Tibial nerve (tissue), 4 donors: ENCODE results near the gene MAVS. TPM values are rescaled to one million over a fixed set of nuclear protein-coding genes. Genes with fewer than 3 reads are reported as not detected.
"Not testable (repeated sequence)": the region's sequence is repeated elsewhere in the genome, so short reads cannot be mapped to it uniquely, and the experiment has no call there.

Experiments
- DNase-seq, 2 donors: peaks; one replicate each; pipeline ENCODE4 v3.0.0-alpha.2; 2019; ENCODE audit warnings: low spot score in 2 of 2
- H3K27ac ChIP-seq, 4 donors: fragments of 200-600 bp; sonication (generic) in 3 of 4; one replicate each; pipeline ENCODE4 v1.5.1; 2017 to 2019; ENCODE audit warnings: mild to moderate bottlenecking in 1 of 4
- H3K27me3 ChIP-seq, 2 donors: fragments of 200-600 bp; sonication (generic) in 1 of 2; one replicate each; pipeline versions ENCODE4 v1.5.1 to v1.6.0; 2017 to 2019
- H3K36me3 ChIP-seq, 3 donors: fragments of 200-600 bp; sonication (generic); one replicate each; pipeline ENCODE4 v1.5.1; 2018 to 2019
- H3K4me1 ChIP-seq, 4 donors: fragments of 200-600 bp; sonication (generic) in 3 of 4; one replicate each; pipeline ENCODE4 v1.5.1; 2017 to 2019
- H3K4me3 ChIP-seq, 4 donors: fragments of 200-600 bp; sonication (generic) in 3 of 4; one replicate each; pipeline ENCODE4 v1.5.1; 2017 to 2019; ENCODE audit warnings: mild to moderate bottlenecking in 1 of 4, moderate library complexity in 1 of 4
- H3K9me3 ChIP-seq, 4 donors: fragments of 200-600 bp; sonication (generic) in 3 of 4; one replicate each; pipeline ENCODE4 v1.5.1; 2017 to 2019
- CTCF ChIP-seq, 5 experiments: fragments of 200-600 bp in 3 of 5; fragments of 450-650 bp in 2 of 5; sonication (generic) in 3 of 5; IDR thresholded peaks; one replicate each; pipeline ENCODE4 v1.5.1; 2016 to 2019; ENCODE audit warnings: antibody characterized with exemption in 5 of 5, mild to moderate bottlenecking in 3 of 5, moderate library complexity in 2 of 5
- EP300 ChIP-seq, 2 donors: sonication (generic); formaldehyde crosslinking; IDR thresholded peaks; one replicate each; pipeline ENCODE4 v1.6.1; 2017; ENCODE audit warnings: antibody characterized with exemption in 2 of 2, mild to moderate bottlenecking in 1 of 2
- POLR2A ChIP-seq, 2 donors: fragments of 450-650 bp; IDR thresholded peaks; one replicate each; pipeline ENCODE4 v1.6.1; 2017; ENCODE audit warnings: antibody characterized with exemption in 2 of 2, mild to moderate bottlenecking in 2 of 2, moderate library complexity in 2 of 2
- WGBS, 2 donors: methylation state at CpG; one replicate each; pipeline ENCODE4 v1.1.5; 2018; 5-methylcytosine and 5-hydroxymethylcytosine counted together
- total RNA-seq, 4 donors: library from RNA; depleted of rRNA; stranded (reverse); fragments of >200 nt; gene quantifications; one replicate each; pipeline ENCODE4 v1.1.0, GENCODE V29; 2016

MAVS gene
- total RNA-seq, 4 donors from 2014 or later, result 34.5 to 49.8 (median 39.3) TPM

- no peaks in the 10 kb centered on the region for H3K36me3 ChIP-seq
- no peak overlapping the region for H3K4me3 ChIP-seq
- DNase-seq, result no peak
- 86 to 88% methylated on average over 7 of the region's 7 CpGs for WGBS, 2 donors
- peak overlapping the region in 1 of 4 donors; percentile 16 for H3K27ac ChIP-seq
- no peak for TF ChIP-seq POLR2A (IDR thresholded peaks at IDR 0.05)
- TF ChIP-seq CTCF (IDR thresholded peaks at IDR 0.05), result no peak
- no peak for TF ChIP-seq EP300 (IDR thresholded peaks at IDR 0.05)
- peaks cover 0 to 13% (median 0%) of the 10 kb centered on the region in 4 donors for H3K4me1 ChIP-seq
- no peaks in the 10 kb centered on the region for H3K27me3 ChIP-seq
- H3K9me3 ChIP-seq, result no peaks in the 10 kb centered on the region
These were observed 4.2 kb upstream of the MAVS start for GRCh38 chr20:3842348-3842930.

DNA sequence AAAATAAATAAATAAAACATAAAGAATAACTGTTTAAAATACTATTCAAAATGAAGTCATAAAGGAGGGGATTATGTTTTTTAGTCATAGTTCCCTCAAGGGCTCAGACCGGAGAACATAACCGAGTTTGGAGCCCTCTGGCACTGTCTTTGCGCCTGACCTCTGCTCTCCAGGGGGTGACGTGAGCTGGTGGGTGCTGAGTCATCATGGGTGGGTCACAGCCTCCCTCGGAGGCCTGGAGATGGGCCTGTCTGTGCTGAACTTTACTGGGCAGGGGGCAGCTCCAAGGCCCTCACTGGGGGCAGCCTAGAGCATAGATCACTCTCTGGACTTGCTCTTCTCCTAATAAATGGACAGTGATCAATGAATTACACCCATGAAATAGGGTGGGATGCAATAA lies 3.1 kb upstream of the MAVS start:
- DNase-seq, result no peak
- WGBS, 2 donors, result 27 to 37% methylated on average over 5 of the region's 5 CpGs
- H3K4me3 ChIP-seq, result no peak overlapping the region
- no peaks in the 10 kb centered on the region for H3K27me3 ChIP-seq
- no peaks in the 10 kb centered on the region for H3K9me3 ChIP-seq
- peaks cover 0 to 22% (median 7%) of the 10 kb centered on the region in 4 donors for H3K4me1 ChIP-seq
- no peak overlapping the region for H3K27ac ChIP-seq
- H3K36me3 ChIP-seq, result no peaks in the 10 kb centered on the region
- no peak for TF ChIP-seq POLR2A (IDR thresholded peaks at IDR 0.05)
- TF ChIP-seq CTCF (IDR thresholded peaks at IDR 0.05), result no peak
- TF ChIP-seq EP300 (IDR thresholded peaks at IDR 0.05), result no peak

GRCh38 chr20:3843990-3844619 lies 2.5 kb upstream of the MAVS start:
- H3K4me1 ChIP-seq, result peaks cover 0 to 28% (median 10%) of the 10 kb centered on the region in 4 donors
- not testable (repeated sequence) for DNase-seq, H3K27ac ChIP-seq, H3K4me3 ChIP-seq, H3K36me3 ChIP-seq, H3K9me3 ChIP-seq, H3K27me3 ChIP-seq
- WGBS, 2 donors, result 91 to 92% methylated on average over 9 of the region's 9 CpGs

- H3K36me3 ChIP-seq, result peaks cover 0 to 4% (median 0%) of the 10 kb centered on the region in 3 donors
- no peaks in the 10 kb centered on the region for H3K27me3 ChIP-seq
- peak overlapping the region; percentile 73 to 94 (median 86) for H3K4me3 ChIP-seq
- H3K4me1 ChIP-seq, result peaks cover 0 to 28% (median 10%) of the 10 kb centered on the region in 4 donors
- H3K9me3 ChIP-seq, result no peaks in the 10 kb centered on the region
- peak overlapping the region; percentile 81 to 98 (median 91) for H3K27ac ChIP-seq
- TF ChIP-seq POLR2A (IDR thresholded peaks at IDR 0.05), result no peak
- no peak for TF ChIP-seq CTCF (IDR thresholded peaks at IDR 0.05)
- TF ChIP-seq EP300 (IDR thresholded peaks at IDR 0.05), result no peak
- DNase-seq, result no peak
- WGBS, 2 donors, result 1 to 3% methylated on average over 12 to 21 of the region's 22 CpGs
These were observed 275 bp upstream of the MAVS start for GRCh38 chr20:3846378-3846739.

DNA sequence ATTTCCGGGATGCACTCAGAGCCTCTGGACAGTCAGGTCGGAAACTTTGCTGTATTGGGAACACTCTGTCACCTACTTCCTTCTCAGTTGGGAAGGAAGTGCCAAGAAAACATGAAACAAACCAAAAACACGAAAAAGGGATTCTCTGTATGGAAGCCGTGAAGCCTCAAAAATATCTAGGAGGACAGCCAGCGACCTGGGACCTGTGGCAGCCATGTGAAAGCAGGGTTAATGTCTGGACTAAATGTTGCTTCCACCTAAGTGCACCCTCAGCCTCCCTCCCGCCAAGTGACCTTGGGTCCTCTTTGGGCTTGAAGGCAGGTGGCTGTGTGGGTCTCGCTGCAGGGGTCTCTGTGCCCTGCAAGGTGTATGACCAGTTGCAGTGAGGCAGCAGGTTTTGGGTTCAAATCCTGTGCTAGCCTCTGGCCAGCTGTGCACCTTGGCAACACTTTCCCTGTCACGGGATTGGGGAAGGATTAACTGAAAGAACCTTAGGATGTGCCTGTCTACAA lies 851 bp downstream of the MAVS start:
- Histone ChIP-seq H3K36me3 (peaks cover 0 to 4% (median 0%) of the 10 kb centered on the region in 3 donors), H3K4me1 (peaks cover 0 to 28% (median 10%) of the 10 kb centered on the region in 4 donors), H3K27ac (peak overlapping the region; percentile 81 to 98 (median 91)), H3K9me3 (no peaks in the 10 kb centered on the region), H3K27me3 (no peaks in the 10 kb centered on the region), H3K4me3 (peak overlapping the region; percentile 73 to 94 (median 86))
- 15 to 25% methylated on average over 7 to 8 of the region's 8 CpGs for WGBS, 2 donors
- no peak for DNase-seq
- TF ChIP-seq POLR2A (IDR thresholded peaks at IDR 0.05) (no peak), CTCF (IDR thresholded peaks at IDR 0.05) (no peak)
